ENCODE measurements around the gene E2F4.

DNA sequence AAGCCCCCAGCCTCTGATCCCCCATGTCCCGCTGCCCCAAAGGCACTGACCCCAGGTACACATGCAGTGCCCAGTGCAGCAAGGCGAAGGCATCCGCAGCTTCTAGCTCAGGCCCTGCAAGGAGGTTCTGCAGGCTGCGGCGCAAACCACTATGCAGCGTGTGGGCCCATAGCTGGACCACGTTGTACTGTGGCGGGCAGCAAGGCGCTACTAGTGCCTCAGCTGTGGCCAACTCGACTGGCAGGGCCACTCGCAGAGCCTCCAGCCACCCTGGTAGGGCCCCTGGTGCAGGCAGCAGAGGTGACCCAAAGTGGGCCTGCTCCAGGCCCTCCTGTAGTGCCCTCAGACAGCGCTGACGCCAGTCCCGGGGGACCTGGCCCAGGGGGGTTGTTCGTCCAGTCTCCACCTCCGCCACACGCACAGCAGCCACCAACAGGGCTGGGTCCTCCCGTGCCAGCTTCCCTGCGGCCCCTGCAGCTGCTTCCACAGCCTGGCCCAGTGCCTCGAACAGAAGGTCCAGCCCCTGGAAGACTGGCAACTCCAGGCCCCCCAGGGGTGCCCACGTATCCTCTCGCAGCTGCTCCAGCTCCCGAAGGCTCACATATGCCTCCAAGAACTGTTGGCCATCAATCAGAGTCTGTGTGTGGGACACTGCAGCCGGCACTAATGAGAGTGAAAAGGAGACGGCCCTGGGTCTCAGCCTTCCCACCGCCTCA, 4.6 kb upstream of the E2F4 start:
- TF ChIP-seq, protein P1, sequence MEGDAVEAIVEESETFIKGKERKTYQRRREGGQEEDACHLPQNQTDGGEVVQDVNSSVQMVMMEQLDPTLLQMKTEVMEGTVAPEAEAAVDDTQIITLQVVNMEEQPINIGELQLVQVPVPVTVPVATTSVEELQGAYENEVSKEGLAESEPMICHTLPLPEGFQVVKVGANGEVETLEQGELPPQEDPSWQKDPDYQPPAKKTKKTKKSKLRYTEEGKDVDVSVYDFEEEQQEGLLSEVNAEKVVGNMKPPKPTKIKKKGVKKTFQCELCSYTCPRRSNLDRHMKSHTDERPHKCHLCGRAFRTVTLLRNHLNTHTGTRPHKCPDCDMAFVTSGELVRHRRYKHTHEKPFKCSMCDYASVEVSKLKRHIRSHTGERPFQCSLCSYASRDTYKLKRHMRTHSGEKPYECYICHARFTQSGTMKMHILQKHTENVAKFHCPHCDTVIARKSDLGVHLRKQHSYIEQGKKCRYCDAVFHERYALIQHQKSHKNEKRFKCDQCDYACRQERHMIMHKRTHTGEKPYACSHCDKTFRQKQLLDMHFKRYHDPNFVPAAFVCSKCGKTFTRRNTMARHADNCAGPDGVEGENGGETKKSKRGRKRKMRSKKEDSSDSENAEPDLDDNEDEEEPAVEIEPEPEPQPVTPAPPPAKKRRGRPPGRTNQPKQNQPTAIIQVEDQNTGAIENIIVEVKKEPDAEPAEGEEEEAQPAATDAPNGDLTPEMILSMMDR (conservative IDR thresholded peaks at IDR 0.05 in 1 of 2, IDR thresholded peaks at IDR 0.05 in 1 of 2; ENCODE audit: low read depth in 1 of 2, low read length in 2 of 2), result no peak
- no peak for TF ChIP-seq EZH2 (IDR thresholded peaks at IDR 0.05; ENCODE audit: low read length, missing control alignments)
